DMS79 treated with DMSO at 0.1 percent for 48 hours (cell line): ENCODE results near the gene ZNF512B.

Experiments
- DNase-seq: peaks from one replicate; lab custom pipeline; 2025; lab: John Stamatoyannopoulos, UW

The ZNF512B gene

GRCh38 chr20:63950701-63951397, 18.9 kb downstream of the ZNF512B start:
- DNase-seq = no peak

GRCh38 chr20:63947638-63948456, 21.9 kb downstream of the ZNF512B start:
- no peak for DNase-seq

DNA sequence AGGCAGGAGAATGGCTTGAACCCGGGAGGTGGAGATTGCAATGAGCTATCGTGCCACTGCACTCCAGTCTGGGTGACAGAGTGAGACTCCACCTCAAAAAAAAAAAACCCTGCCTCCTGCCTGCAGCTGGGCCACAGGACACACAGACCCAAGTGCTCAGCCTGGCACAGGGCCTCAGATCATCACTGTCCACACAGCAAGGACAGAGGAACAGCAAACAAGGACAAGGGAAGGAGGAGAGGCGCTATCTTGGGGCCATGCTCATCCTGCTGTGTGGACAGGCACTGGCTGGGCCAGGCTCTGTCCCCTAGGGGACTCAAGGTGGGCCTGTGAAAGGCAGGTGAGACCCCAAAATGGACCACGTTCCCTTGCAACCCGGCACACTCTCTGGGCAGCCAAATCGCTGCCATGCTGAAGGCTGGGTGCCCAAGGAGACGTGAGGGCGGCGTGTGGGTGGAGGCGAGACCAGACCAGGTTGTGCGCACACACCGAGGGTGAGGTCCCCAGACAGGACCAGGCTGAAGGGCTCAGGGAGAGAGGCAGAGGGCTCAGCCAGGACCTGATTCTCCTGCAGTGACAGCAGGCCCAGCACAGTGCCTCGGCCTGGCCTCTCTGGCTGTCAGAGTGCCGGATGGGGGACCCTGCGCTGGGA, 22.6 kb downstream of the ZNF512B start:
- DNase-seq = no peak

DNA sequence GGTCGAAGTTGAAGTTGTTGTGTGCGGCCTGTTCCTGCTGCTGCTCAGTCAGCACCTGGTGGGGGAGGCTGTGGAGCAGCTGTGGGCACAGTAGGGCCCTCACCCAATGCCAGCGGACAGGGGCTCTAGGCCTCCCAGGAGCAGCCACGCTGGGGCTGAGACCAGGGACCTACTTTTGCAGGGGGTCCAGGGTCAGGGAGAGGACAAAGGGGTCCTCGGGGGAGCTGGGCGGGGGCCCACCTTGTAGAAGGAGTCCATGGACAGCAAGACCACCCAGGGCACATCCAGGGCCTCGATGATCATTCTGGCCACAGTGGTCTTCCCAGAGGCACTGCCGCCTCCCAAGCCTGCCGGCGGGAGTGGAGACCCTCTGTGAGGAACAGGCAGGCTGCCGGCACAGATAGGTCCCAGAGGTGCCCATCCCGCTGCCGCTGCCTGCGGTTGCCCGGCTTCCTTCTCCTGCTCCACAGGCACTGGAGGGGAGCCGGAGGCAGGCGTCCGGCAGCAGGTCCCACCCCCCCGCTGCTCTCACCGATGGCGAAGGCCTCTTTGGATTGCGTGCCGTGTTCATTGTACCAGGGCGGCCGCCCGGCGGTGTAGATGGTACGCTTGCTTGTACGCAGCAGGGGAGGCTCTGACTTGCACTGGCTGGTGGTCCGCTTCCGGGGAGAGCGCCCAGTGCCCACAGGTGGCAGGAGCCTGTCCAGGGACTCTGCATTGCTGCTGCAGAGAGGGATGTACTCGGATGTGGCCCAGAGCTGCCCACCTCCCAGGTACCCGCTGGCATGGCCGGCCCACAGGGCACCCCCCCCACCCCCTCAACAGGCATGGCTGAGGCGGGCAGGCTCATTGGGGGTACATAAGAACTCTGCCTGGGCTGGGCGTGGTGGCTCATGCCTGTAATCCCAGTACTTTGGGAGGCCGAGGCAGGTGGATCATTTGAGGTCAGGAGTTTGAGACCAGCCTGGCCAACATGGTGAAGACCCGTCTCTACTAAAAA, 23.5 kb downstream of the ZNF512B start:
- no peak for DNase-seq

DNA sequence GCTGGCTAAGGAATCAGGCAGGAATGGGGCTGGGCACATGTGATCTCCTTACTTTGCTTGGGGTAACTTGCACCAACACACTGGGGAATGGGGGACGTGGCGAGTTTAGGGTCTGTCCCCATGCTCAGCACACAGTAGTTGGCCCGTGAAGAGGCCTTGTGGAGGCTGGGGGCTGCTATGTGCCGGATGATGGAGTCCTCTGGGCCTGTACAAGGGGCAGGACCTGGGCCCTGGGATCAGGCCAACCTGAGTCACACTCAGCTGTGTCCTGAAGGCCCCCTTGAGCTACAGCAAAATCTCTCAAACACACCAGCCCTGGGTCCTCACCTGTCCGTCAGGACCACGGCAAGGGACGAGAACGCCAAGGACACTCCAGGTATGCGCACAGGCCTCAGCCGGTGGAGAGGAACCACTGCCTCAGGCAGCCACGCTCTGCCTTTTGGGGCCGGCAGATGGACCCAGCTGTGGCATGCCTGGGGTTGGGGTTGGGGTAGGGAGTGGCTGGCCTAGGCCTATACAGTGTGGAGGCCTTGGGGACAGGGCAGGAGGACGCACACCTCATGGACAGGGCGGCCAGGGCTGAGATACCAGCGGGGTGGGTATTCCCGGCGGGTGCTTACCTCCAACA, 24.6 kb downstream of the ZNF512B start:
- no peak for DNase-seq

DNA sequence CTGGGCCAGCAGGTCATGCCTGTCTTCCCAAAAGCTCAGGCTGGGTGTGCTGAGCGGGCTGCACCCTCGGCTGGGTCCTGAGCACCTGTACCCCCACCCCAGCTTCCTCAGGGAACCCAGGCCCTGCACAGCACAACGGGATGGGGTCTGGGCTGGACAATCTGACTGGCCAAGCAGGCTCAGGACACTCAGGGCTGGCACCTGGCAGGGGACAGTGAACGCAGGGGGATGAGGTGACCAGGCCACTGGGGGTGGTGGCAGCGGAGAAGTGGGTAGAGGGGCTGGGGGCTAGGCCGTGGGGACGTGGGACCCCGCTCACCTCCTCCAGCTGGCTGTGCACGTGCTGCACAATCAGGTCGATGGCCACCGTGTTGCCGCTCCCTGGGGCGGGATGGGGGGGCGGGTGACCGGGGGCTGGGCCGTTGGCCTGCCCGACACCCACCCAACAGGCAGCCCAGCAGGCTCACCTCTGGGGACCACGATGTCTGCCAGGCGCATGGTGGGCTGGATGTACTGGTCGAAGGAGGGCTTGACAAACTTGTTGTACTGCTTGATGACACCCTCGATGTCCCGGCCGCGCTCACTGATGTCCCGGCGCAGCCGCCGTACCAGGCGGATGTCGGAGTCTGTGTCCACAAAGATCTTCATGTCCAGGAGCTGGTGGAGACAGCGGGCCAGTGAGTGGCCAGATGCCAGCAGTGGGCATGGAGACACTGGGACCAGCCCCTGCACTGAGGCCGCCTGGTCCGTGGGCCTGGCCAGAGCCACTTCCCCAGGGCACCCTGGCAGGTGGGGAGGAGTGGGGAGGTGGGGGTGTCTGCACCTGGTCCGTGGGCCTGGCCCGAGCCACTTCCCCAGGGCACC, 25.4 kb downstream of the ZNF512B start:
- DNase-seq = no peak

DNA sequence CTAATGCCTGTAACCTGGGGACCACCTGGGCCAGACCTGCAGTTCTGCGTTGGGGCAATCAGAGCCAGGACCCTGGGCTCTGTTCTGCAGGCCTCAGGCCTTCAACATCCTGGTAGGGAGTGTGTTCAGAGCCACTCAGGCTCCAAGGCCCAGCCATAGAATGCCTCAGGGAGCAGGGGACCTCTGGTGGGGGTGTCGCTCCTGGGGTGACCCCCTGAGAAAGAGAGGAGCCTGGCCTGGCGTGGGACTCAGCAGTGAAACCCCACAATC, 26.0 kb downstream of the ZNF512B start:
- no peak for DNase-seq

- no peak for DNase-seq
Measured at GRCh38 chr20:63942969-63943807, 26.5 kb downstream of the ZNF512B start.

- DNase-seq = no peak
Measured at GRCh38 chr20:63942250-63942951, 27.3 kb downstream of the ZNF512B start.

DNA sequence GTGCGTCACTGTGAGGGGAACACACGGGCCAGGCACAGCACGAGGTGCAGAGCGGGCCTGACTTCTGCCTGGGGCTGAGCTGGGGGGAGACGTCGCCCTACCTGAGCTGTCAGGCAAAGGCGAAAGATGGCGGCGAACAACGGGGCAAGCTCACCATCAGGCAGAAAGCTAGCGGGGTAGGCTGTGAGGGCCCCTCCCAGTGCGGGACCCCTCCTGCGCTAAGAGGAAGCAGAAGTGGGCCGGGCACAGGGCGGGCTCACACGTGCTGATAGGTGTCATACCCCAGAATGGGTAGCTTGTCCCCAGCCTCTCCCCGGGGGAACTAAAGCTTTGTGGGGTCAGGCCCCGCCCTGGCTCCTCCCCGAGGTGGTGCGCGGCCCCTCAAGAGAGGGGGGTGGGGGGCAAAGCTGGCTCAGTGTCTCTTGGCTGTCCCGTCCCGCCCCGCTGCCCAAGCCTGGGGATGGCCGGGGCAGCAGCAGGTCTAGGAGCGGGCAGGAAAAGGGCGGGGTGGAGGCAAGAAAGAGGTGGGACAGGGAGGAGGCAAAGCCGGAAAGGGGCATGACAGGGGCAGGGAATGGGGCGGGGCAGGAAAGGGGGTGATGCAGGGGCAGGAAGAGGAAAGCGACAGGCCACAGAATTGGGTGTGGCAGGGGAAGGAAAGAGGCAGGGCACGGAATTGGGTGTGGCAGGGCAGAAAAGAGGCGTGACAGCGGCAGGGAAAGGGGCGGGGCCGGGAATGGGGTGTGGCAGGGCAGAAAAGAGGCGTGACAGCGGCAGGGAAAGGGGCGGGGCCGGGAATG, 28.2 kb downstream of the ZNF512B start:
- no peak for DNase-seq

GRCh38 chr20:63940472-63941266, 29.1 kb downstream of the ZNF512B start:
- no peak for DNase-seq

DNA sequence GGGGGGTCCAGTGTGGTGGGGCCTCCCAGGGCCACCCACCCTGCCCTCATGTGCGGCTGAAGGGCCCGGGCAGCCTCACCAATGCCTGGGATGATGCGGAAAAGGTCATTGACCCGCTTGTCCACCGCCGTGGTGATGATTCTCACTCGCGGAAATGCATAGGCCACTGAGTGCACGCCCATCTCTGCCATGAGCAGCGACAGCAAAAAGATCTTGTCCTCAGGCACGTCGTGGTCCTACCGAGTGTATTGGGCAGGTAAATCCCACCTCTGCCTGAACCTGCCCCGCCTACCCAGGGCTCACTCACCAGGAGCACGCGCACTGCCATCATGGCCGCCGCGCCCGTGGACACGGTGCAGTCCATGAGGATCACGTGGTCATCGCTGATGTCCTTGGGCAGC, 29.7 kb downstream of the ZNF512B start:
- no peak for DNase-seq

DNA sequence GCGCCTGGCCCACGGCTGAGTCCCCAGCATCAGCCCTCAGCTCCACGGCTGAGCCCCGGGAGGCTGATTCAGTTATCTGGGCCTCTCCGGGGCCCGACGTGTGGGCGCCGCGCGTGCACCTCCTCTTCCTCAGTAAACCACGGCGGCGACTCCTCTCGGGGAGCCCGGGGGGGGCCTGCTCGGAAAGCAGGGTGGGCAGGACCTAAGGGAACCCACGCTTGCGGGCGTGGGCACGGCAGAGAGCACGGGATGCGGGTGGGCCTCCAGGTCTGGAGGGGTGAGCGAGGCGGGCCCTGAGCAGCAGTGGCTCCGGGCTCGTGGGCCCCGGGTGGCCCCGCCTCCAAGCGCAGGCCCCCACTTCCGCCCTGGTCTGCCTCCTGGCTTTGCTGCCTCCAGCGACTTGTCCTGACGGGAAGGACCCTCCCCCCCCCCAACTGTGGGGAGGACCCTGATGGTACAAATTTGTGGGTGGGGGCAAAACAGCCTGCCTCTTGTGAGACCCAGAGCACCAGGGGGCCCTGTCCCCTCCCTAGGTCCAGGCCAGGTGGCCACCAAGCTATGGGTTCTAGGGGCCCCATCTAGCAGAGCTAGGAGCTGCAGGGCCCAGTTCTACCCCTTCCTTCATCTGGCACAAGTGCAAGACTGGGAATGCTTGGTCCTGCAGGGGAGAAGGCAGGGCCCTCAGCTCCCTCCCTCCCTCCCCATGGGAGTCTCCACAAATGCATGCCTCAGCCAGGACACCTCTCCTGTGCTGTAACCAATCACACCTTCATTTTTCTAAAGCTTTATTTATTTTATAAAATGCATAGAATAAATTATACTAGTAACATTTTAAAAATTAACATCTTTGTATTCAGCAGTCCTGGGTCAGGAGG, 30.4 kb downstream of the ZNF512B start:
- no peak for DNase-seq

DNA sequence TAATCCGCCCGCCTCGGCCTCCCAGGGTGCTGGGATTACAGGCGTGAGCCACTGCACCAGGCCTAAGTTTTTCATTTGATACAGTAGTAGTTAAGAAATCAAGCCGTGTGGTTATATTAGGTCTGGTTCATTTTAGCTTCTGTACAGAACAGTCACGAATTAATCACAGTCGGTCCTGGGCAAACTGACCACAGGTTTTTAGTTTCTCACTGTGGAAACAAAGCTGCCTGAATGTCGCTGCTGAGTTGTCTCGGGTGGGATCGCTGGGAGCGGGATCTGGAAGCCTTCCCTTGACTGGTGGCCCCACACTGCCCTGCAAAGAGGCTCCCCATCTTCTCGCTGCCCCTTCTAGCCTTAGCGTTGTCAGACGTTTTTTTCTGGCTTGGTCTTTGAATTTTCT, 32.1 kb downstream of the ZNF512B start:
- no peak for DNase-seq

GRCh38 chr20:63935447-63935846, 34.3 kb downstream of the ZNF512B start:
- DNase-seq = no peak
